Measurements from ENCODE around the gene WNT7A. TPM values are rescaled to one million over a fixed set of nuclear protein-coding genes. Genes with fewer than 3 reads are reported as not detected.

WNT7A gene
- total RNA-seq, 3 donors from 2014 or later = not detected

- DNase-seq (no peak), ATAC-seq (no peak)
- Histone ChIP-seq H3K36me3 (ENCODE audit: low read depth) (no peaks in the 10 kb centered on the region), H3K4me1 (ENCODE audit: low read depth) (no peaks in the 10 kb centered on the region), H3K9me3 (no peaks in the 10 kb centered on the region), H3K4me3 (no peak overlapping the region)
- TF ChIP-seq, protein P1, sequence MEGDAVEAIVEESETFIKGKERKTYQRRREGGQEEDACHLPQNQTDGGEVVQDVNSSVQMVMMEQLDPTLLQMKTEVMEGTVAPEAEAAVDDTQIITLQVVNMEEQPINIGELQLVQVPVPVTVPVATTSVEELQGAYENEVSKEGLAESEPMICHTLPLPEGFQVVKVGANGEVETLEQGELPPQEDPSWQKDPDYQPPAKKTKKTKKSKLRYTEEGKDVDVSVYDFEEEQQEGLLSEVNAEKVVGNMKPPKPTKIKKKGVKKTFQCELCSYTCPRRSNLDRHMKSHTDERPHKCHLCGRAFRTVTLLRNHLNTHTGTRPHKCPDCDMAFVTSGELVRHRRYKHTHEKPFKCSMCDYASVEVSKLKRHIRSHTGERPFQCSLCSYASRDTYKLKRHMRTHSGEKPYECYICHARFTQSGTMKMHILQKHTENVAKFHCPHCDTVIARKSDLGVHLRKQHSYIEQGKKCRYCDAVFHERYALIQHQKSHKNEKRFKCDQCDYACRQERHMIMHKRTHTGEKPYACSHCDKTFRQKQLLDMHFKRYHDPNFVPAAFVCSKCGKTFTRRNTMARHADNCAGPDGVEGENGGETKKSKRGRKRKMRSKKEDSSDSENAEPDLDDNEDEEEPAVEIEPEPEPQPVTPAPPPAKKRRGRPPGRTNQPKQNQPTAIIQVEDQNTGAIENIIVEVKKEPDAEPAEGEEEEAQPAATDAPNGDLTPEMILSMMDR (IDR thresholded peaks at IDR 0.05) = no peak
- intact Hi-C loops (cut with DNase I, micrococcal nuclease) = no loop called here
Observed at GRCh38 chr3:13831386-13831996, 48.4 kb downstream of the WNT7A start.

DNA sequence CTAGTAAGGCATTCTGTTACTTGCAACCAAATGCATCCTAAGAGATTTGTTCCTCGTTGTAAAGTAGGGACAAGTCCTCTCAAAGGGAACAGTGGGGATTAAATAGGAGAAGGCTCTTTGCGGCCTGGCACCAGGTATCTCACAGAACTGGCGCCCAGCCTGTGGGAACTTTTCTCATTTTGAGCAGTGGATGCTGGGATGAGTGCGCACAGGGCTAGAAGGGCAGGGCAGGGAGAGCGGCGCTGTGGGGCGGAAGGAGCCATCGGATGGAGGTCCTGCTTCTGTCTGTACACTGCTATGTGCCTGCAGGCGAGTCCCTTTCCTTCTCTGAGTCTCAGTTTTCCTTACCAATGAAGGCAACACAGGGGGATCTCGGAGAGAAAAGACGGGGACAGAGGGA lies 50.6 kb downstream of the WNT7A start:
- Histone ChIP-seq H3K9me3 (no peaks in the 10 kb centered on the region), H3K36me3 (ENCODE audit: low read depth) (no peaks in the 10 kb centered on the region), H3K4me3 (no peak overlapping the region), H3K4me1 (ENCODE audit: low read depth) (no peaks in the 10 kb centered on the region)
- DNase-seq (no peak), ATAC-seq (no peak)
- TF ChIP-seq, protein P1 (IDR thresholded peaks at IDR 0.05) = no peak
- intact Hi-C loops (cut with DNase I, micrococcal nuclease) = no loop called here

GRCh38 chr3:13828501-13829265 lies 51.2 kb downstream of the WNT7A start:
- no peaks in the 10 kb centered on the region for H3K9me3 ChIP-seq
- no peak overlapping the region for H3K4me3 ChIP-seq
- DNase-seq (no peak), ATAC-seq (no peak)
- H3K36me3 ChIP-seq (ENCODE audit: low read depth) = no peaks in the 10 kb centered on the region
- intact Hi-C loops (cut with DNase I, micrococcal nuclease) = no loop called here
- H3K4me1 ChIP-seq (ENCODE audit: low read depth) = no peaks in the 10 kb centered on the region
- TF ChIP-seq, protein P1 (IDR thresholded peaks at IDR 0.05) = no peak

GRCh38 chr3:13827699-13828098 lies 52.2 kb downstream of the WNT7A start:
- ATAC-seq = no peak

DNA sequence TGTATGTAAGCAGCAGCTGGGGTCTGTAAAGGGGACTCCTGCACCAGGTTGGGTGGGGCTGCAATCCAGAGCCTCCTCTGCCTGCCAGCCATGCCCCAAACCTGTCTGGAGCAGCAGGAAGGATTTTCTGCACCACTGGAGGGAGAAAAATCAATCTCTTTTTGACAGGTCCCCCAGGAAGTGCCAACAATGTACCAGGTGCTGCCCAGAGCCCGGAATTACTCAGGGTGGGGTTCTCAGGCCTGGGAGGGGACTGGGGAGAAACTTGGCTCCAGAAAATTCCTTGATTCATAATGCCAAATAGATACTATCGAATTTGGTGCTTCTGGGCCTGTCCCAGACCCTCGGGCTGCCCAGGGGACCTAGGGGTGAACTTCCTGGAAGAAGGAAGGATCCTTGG lies 52.6 kb downstream of the WNT7A start:
- TF ChIP-seq, protein P1 (IDR thresholded peaks at IDR 0.05) = no peak
- Histone ChIP-seq H3K4me3 (no peak overlapping the region), H3K4me1 (ENCODE audit: low read depth) (no peaks in the 10 kb centered on the region), H3K36me3 (ENCODE audit: low read depth) (no peaks in the 10 kb centered on the region), H3K9me3 (no peaks in the 10 kb centered on the region)
- DNase-seq (no peak), ATAC-seq (no peak)
- intact Hi-C loops (cut with DNase I, micrococcal nuclease) = no loop called here

More at GRCh38 chr3:13827699-13828098, 52.2 kb downstream of the WNT7A start:
- no peak for DNase-seq
- intact Hi-C loops (cut with DNase I, micrococcal nuclease) = no loop called here
- Histone ChIP-seq H3K4me3 (no peak overlapping the region), H3K36me3 (ENCODE audit: low read depth) (no peaks in the 10 kb centered on the region), H3K9me3 (no peaks in the 10 kb centered on the region), H3K4me1 (ENCODE audit: low read depth) (no peaks in the 10 kb centered on the region)
- TF ChIP-seq, protein P1 (IDR thresholded peaks at IDR 0.05) = no peak
